SU-DHL-6 (cell line): ENCODE data around the gene TMEM117.

Experiments
- CTCF ChIP-seq: fragments of 200-600 bp; sonication (generic); IDR thresholded peaks from one replicate; pipeline ENCODE4 v1.5.1; 2017; ENCODE audit warnings: antibody characterized with exemption, mild to moderate bottlenecking, low read length, moderate library complexity; ENCODE audit not compliant: insufficient read depth, poor library complexity, severe bottlenecking
- EZH2phosphoT487 ChIP-seq: fragments of 200-600 bp; sonication (generic), shearing (Covaris generic); conservative IDR thresholded peaks from 2 replicates; pipeline ENCODE4 v1.6.1; 2018; ENCODE audit warnings: mild to moderate bottlenecking, antibody characterized with exemption, low read length, moderate library complexity, mixed read lengths

- TF ChIP-seq CTCF = no peak
- TF ChIP-seq EZH2phosphoT487 = no peak
Measured at GRCh38 chr12:43858991-43859390, 23.1 kb downstream of the TMEM117 start.
